Endothelial cell of umbilical vein (primary cell): ENCODE measurements around the gene NOSIP.

ENCODE experiments used
- CTCF ChIP-seq, 2 donors: IDR thresholded peaks; 1 replicate in 1 of 2; 2 replicates in 1 of 2; pipeline ENCODE4 v1.5.1; 2011; ENCODE audit warnings: low read length in 2 of 2, mild to moderate bottlenecking in 2 of 2, moderate library complexity in 2 of 2, control low read depth in 1 of 2, inconsistent platforms in 1 of 2, low read depth in 1 of 2; ENCODE audit not compliant: insufficient read depth in 1 of 2; ENCODE audit errors: extremely low read depth in 1 of 2
- EZH2 ChIP-seq: IDR thresholded peaks from 2 replicates; pipeline ENCODE4 v1.6.1; 2012; ENCODE audit warnings: borderline replicate concordance, low read depth, mild to moderate bottlenecking, moderate library complexity, low read length, inconsistent platforms; ENCODE audit not compliant: severe bottlenecking
- GATA2 ChIP-seq: IDR thresholded peaks from 2 replicates; pipeline ENCODE4 v1.7.0; 2011; ENCODE audit warnings: low read depth, mild to moderate bottlenecking, moderate library complexity, mixed read lengths, low read length; ENCODE audit not compliant: insufficient read length, insufficient read depth
- JUN ChIP-seq: IDR thresholded peaks from 2 replicates; pipeline ENCODE4 v1.6.1; 2011; ENCODE audit warnings: borderline replicate concordance, low read depth; ENCODE audit not compliant: insufficient read length, insufficient read depth
- MAX ChIP-seq: IDR thresholded peaks from 2 replicates; pipeline ENCODE4 v1.6.1; 2011; ENCODE audit not compliant: insufficient read depth, insufficient read length
- MYC ChIP-seq: IDR thresholded peaks from one replicate; pipeline ENCODE4 v1.6.1; 2011; ENCODE audit warnings: mild to moderate bottlenecking, low read depth, low read length
- POLR2A ChIP-seq: IDR thresholded peaks from 2 replicates; pipeline ENCODE4 v1.6.1; 2012; ENCODE audit warnings: low read depth, mild to moderate bottlenecking, control low read depth, low read length
- POLR2AphosphoS5 ChIP-seq: IDR thresholded peaks from 2 replicates; pipeline ENCODE4 v1.6.1; 2012; ENCODE audit warnings: low read depth, mild to moderate bottlenecking, control low read depth, low read length, moderate library complexity; ENCODE audit not compliant: insufficient read depth

GRCh38 chr19:49579193-49579592 is 1.2 kb downstream of the NOSIP start:
- TF ChIP-seq CTCF (IDR thresholded peaks at IDR 0.05; ENCODE audit: extremely low read depth in 1 of 2, insufficient read depth in 1 of 2, low read depth in 1 of 2, low read length in 2 of 2) (no peak), POLR2A (no peak), JUN (no peak), EZH2 (no peak), MAX (no peak), POLR2AphosphoS5 (no peak), MYC (no peak), GATA2 (no peak)
